ENCODE data around the gene PDGFB.
"Not testable (repeated sequence)": the region's sequence is repeated elsewhere in the genome, so short reads cannot be mapped to it uniquely, and the experiment has no call there.

The PDGFB gene

GRCh38 chr22:39226353-39226752 is 18.4 kb downstream of the PDGFB start:
- no peak for DNase-seq (ENCODE audit: low read depth)

DNA sequence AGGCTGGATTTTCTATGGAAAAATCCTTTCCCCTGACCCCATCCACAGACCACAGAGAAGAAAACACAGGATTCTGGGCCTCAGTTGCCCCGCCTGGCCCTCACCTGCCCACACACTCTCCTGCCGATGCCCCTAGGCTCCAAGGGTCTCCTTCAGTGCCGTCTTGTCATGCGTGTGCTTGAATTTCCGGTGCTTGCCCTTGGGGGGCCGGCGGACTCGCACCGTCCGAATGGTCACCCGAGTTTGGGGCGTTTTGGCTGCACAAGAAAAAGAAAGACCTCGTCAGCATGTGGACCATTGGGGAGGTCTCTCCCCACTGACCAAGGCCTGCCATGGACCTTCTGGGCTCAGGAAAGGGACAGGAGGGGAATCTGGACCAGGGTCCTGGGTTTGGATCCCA is 19.2 kb downstream of the PDGFB start:
- no peak for DNase-seq (ENCODE audit: low read depth)

- DNase-seq (ENCODE audit: low read depth): no peak
Measured at GRCh38 chr22:39224550-39224949, 20.2 kb downstream of the PDGFB start.

DNA sequence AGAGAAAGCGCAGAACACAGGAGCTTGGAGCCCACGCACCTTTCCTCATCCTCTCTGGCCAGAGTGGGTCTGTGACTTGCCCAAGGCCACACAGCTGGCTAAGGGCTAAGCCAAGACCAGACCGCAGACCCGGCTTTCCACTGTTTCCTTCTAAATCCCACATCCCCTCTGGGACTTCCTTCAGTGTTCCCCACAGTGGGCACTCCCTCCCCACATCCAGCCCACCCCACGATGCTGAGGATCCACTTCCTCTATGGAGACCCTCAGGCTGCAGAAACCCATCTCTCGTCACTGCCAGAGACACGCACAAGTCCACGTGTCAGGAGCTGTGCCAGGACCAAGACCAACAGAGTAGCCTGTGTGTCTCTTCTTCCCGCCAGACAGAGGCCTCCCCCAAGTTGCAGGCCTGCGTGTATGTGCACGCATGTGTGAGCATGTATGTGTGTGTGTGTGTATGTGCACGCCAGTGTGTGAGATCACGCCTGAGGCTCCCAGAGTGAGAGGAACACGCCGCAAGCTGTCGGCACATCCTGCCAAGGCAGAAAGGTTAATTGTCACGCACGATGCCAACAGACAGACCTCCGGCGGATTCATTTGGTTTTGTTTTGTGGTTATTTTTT is 21.6 kb downstream of the PDGFB start:
- no peak for DNase-seq (ENCODE audit: low read depth)

- no peak for DNase-seq (ENCODE audit: low read depth)
Measured at GRCh38 chr22:39221999-39222686, 22.6 kb downstream of the PDGFB start.

DNA sequence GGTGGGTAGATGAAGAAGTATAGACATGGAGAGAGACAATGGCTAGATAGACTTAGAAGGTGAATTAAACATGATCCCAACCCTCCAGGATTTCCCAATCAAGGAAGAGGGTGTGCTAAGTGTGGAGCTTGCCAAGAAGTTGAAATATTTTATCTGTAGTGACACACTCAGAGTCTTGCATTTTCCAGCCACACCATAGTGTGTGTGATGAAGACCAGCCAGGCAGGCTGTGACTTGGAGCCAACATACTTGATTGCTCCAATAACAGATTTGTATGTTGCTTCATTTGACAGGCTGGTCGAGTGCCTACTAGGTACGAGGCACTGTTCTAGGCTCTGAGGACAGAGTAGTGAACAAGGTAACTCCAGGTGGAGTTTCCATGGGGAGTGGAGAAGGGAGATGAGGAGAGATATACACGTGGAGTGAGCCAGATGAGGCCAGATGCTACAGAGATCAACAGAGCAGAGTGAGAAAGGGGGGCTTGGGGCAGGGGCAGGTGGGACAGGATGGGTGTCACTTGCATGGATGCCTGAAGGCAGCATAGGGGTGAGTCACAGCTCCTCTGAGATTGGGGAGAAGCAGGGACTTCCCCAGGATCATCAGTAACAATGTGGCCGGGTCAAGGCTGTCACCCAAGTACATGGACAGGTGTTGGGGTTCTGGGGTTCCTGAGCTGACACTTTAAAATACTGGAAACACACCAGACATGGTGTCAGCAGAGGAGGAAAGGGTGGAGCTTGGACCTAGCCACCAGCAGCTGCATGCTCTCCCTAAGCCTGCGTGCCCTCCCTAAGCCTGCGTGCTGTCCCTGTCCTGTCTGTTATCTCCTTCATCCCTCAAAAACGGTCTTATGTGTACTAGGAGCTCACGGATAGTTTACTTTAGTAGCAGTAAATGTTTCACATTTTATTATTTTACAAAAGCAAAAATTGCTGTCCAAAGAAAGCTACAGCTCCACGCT is 23.6 kb downstream of the PDGFB start:
- DNase-seq (ENCODE audit: low read depth): no peak

DNA sequence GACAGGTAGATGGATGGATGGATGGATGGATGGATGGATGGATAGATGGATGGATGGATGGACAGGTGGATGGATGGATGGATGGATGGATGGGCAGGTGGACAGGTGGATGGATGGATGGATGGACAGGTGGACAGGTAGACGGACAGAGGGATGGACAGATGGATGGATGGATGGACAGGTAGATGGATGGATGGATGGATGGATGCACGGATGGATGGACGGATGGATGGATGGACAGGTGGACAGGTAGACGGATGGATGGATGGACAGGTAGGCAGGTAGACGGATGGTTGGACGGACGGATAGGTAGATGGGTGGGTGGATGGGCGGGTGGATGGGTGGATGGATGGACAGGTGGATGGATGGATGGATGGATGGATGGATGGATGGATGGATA is 24.3 kb downstream of the PDGFB start:
- DNase-seq (ENCODE audit: low read depth): no peak

- no peak for DNase-seq (ENCODE audit: low read depth)
Measured at GRCh38 chr22:39219071-39220039, 25.4 kb downstream of the PDGFB start.

- not testable (repeated sequence) for DNase-seq (ENCODE audit: low read depth)
Measured at GRCh38 chr22:39218432-39218831, 26.4 kb downstream of the PDGFB start.

- no peak for DNase-seq (ENCODE audit: low read depth)
Measured at GRCh38 chr22:39216143-39216490, 28.7 kb downstream of the PDGFB start.

DNA sequence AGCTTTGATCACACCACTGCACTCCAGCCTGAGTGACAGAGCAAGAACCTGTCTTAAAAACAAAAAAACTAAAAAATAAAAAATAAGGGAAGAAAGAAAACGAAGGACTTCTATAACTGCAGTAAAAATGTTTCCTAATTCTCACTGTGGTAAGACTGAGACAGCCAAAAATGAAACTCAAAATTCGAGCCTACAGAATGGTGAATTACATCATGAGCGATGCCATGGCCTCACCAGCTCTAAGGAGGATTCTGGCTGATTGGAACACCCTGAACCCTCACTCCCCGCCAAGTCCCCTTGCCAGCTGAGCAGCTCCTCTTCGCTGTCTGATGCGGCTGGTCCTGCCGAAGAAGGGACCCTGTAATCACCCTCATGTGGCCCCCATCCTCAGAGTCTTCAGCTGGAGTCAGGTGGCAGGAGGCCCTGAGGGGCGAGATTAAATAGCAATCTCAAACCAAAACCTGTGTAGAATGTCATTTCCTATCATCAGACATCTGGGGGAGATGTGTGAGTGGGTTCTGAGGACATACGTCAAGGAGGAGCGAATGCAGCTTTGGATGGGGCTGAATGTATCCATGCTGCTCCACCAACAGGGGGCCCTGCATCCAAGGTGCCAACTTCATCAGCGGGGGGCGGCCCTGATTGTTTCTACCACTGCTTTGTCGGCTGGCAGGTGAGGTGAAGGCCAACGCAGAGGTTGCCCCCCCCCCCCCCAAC is 29.2 kb downstream of the PDGFB start:
- DNase-seq (ENCODE audit: low read depth): no peak

- no peak for DNase-seq (ENCODE audit: low read depth)
Measured at GRCh38 chr22:39215070-39215396, 29.7 kb downstream of the PDGFB start.

DNA sequence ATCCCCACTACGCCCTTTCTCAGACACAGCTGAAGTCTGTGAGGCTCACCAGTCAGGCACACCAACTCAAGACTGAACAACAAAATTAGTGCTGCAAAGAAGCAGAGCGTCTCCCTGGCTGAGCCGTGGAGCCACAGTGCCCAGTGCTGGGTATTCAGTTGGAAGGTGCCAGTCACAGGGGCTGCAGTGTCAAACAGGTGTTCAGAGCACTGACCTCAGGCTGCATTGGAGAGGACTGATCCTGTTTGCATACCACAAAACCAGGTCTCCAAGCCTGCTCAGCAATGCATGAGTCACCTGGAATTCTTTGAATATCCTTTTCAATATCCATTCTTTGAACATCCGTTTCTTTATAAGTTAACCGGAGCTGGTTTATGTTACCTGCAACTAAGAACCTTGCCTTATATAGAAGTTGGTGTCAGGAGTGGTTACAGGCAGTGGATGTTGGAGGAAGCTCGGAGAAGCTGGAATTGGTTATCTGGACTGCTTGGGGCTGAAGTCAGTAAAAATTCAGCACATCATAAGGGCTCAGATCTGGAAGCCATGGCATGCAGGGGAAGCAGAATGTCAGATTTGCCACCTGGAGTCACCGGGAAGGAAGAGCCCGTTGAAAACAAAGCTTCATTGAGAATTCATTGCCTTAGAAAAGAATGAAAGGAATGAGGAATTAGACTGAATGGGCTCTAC is 30.3 kb downstream of the PDGFB start:
- DNase-seq (ENCODE audit: low read depth): no peak

DNA sequence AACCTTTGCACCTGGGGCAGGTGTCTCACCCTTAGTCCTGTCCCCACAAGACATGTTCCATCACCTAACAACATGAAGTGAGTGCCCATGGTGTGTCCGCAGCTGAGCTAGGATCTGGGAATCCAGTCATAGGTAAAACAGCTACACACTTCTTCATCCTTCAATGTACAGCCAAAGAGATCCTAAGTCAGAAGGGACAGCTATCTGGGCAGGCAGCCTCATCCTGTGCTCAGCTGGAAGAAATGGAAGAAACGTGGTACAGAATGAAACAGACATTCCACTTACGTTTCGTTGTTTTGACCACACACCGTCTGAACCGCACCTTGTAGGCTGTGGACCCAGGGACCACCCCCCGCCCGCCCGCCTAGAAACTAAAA is 30.8 kb downstream of the PDGFB start:
- DNase-seq (ENCODE audit: low read depth): no peak

DNA sequence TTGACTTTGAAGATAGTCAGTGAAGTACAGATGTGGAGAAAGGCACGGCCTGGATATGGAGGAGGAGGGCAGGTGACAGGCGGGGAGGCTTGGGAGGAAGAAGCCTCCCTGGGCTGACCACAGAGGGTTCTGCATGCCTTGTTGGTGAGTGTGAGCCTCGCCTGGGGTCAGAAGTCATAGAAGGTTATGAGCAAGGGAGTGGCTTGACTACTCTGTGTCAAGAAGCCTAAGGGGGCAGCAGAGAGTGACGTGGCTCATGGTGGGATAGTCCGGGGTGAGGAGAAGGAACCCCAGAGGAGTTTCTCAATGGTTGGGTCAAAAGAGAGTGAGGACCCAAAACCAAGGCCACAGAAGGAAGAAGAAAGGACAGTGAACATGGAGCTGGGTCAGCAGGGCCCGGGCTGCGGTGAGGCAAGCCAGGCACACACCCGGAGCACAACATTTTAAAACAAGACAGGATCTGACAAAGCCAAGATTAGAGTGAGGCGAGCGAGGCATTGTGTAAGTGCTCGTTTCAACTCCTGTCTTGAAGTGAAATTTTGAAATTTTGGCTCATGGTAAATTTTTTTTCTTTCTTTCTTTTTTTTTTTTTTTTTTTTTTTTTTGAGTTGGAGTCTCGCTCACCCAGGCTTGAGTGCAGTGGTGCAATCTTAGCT is 31.9 kb downstream of the PDGFB start:
- no peak for DNase-seq (ENCODE audit: low read depth)

- no peak for DNase-seq (ENCODE audit: low read depth)
Measured at GRCh38 chr22:39209756-39210155, 35.0 kb downstream of the PDGFB start.

DNA sequence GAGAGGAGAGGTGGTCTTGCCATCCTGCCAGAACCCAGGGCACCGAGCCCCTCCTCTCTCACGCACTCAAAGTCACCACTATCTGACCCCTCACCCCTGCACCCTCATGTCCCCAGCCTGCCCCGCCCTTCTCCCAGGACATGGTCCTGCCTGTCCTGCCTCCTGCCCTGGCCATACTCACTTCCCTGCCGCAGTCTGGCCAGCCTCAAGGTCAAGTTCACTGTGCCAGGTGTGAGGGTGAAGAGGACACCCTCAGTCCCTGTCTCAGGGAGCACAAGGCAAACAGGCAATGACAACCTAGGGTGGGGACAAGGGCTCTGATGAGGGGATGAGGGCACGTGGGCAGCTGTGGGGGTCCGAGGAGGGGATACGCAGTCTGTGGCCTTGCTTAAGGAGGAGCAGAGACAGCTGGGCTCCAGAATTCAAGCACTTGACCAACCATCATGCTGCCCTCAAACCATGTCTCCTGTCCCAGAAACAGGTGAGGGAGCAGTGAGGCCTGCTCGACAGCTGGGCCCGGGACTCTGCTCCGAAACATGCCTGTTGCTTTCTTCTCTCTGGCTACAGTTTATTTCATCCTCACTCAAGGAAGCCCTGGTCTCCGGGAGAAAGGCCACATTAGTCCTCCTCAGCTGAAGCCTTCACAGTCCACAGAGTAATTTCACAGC is 36.6 kb downstream of the PDGFB start:
- no peak for DNase-seq (ENCODE audit: low read depth)

GRCh38 chr22:39207141-39208012 is 37.4 kb downstream of the PDGFB start:
- no peak for DNase-seq (ENCODE audit: low read depth)

DNA sequence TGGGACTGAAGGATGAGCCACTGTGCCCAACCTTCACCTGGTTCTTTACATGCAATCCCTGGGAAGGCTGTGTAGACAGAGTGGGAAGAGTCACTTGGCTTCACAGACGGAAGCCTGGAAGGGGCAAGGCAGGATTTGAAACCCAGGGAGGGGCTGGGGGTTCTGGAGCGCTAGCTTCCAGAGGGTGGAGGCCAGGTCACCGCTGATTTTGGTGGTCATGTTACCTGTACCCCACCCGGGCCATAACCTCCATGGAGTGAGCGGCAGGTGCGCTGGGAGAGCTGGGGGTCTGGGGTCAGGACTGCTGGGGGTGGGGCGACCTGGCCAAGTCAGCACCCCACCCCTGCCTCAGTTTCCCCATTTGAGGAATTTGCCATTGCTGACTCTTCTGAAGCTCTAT is 38.3 kb downstream of the PDGFB start:
- DNase-seq (ENCODE audit: low read depth): no peak

Data from activated T-helper 1 cell treated with Interleukin-2 at 50 U/mL for 16 hours (primary cell).